Left lung (tissue), 10 donors: ENCODE data around the gene PSEN2. TPM values are rescaled to one million over a fixed set of nuclear protein-coding genes. Genes with fewer than 3 reads are reported as not detected.

ENCODE experiments used
- ATAC-seq: fragments of 200-7000 bp; cut with Tn5 transposase; one replicate; pipeline ENCODE4 v1.9.1; 2020; ENCODE audit warnings: moderate library complexity
- DNase-seq, 4 donors: peaks; one replicate each; pipeline ENCODE4 v3.0.0-alpha.2; 2013 to 2020
- H3K27ac ChIP-seq, 2 donors: fragments of 200-600 bp; sonication (generic) in 1 of 2; one replicate each; pipeline versions ENCODE4 v1.5.0 to v1.8.0; 2020 to 2021
- H3K27me3 ChIP-seq, 2 donors: fragments of 200-600 bp; sonication (generic) in 1 of 2; one replicate each; pipeline versions ENCODE4 v1.5.0 to v1.8.0; 2020 to 2021
- H3K36me3 ChIP-seq, 2 donors: fragments of 200-600 bp; sonication (generic) in 1 of 2; one replicate each; pipeline versions ENCODE4 v1.5.0 to v1.8.0; 2020 to 2021
- H3K4me1 ChIP-seq, 2 donors: fragments of 200-600 bp; one replicate each; pipeline ENCODE4 v1.8.0; 2021
- H3K4me3 ChIP-seq, 2 donors: fragments of 200-600 bp; sonication (generic) in 1 of 2; one replicate each; pipeline versions ENCODE4 v1.5.0 to v1.8.0; 2020 to 2021; ENCODE audit warnings: mild to moderate bottlenecking in 1 of 2
- H3K9me3 ChIP-seq, 2 donors: fragments of 200-600 bp; sonication (generic) in 1 of 2; one replicate each; pipeline versions ENCODE4 v1.5.0 to v1.8.0; 2020 to 2021
- CTCF ChIP-seq, 2 donors: fragments of 200-600 bp; sonication (generic) in 1 of 2; IDR thresholded peaks; one replicate each; pipeline versions ENCODE4 v1.5.0 to v1.8.0; 2021; ENCODE audit warnings: antibody characterized with exemption in 2 of 2
- intact Hi-C, 2 donors: fragments of 100-400 bp; cut with DNase I; formaldehyde crosslinking; loops; one replicate each; pipeline versions ENCODE4 v1.11.2 to v1.14.2; 2022
- polyA plus RNA-seq, 6 donors: library from polyadenylated mRNA; unstranded; fragments of 120-200 nt; gene quantifications; one replicate each; pipeline ENCODE4 v1.2.1, GENCODE V29; 2013; ENCODE audit not compliant: insufficient read length in 6 of 6
- total RNA-seq, 2 donors: library from RNA; stranded (reverse); fragmentation: NEBNext Ultra II Directional; extraction: Animal tissue kit (Norgen Biotek cat#: 25700); gene quantifications; one replicate each; pipeline ENCODE4 v1.2.1, GENCODE V29; 2021
- donor health status: DM: no; HTN: yes; CAD: no.
- donor health status: DM: no; HTN: no; CAD: no.

Gene PSEN2
- total and polyA plus RNA-seq, 8 donors, result 9.2 to 24.8 (median 11.5) TPM

GRCh38 chr1:226912587-226913176, 42.3 kb downstream of the PSEN2 start:
- intact Hi-C loops, result no loop called here
- DNase-seq, result peak; percentile 8 to 84 (median 58)
- peak; percentile 98 for ATAC-seq
- peak; percentile 29 to 48 for TF ChIP-seq CTCF (IDR thresholded peaks at IDR 0.05)
- H3K27me3 ChIP-seq, result no peaks in the 10 kb centered on the region
- no peaks in the 10 kb centered on the region for H3K4me1 ChIP-seq
- H3K9me3 ChIP-seq, result no peaks in the 10 kb centered on the region
- no peak overlapping the region for H3K27ac ChIP-seq
- H3K36me3 ChIP-seq, result no peaks in the 10 kb centered on the region
- H3K4me3 ChIP-seq, result no peak overlapping the region

GRCh38 chr1:226915672-226915995, 45.2 kb downstream of the PSEN2 start:
- no peak for DNase-seq
- H3K36me3 ChIP-seq, result no peaks in the 10 kb centered on the region

GRCh38 chr1:226916497-226916896, 46.1 kb downstream of the PSEN2 start:
- intact Hi-C loops, result no loop called here
- no peak for TF ChIP-seq CTCF (IDR thresholded peaks at IDR 0.05)
- H3K27ac ChIP-seq, result no peak overlapping the region
- H3K9me3 ChIP-seq, result no peaks in the 10 kb centered on the region
- H3K27me3 ChIP-seq, result no peaks in the 10 kb centered on the region
- H3K36me3 ChIP-seq, result no peaks in the 10 kb centered on the region
- no peaks in the 10 kb centered on the region for H3K4me1 ChIP-seq
- ATAC-seq, result no peak
- DNase-seq, result no peak
- no peak overlapping the region for H3K4me3 ChIP-seq

More at GRCh38 chr1:226915672-226915995, 45.2 kb downstream of the PSEN2 start:
- H3K4me1 ChIP-seq, result no peaks in the 10 kb centered on the region
- H3K9me3 ChIP-seq, result no peaks in the 10 kb centered on the region
- no peak overlapping the region for H3K4me3 ChIP-seq
- no peak for ATAC-seq
- no peak for TF ChIP-seq CTCF (IDR thresholded peaks at IDR 0.05)
- H3K27ac ChIP-seq, result no peak overlapping the region
- H3K27me3 ChIP-seq, result no peaks in the 10 kb centered on the region
- intact Hi-C loops, result no loop called here

- ATAC-seq (no peak), DNase-seq (no peak)
- H3K4me3 ChIP-seq, result no peak overlapping the region
- no peak overlapping the region for H3K27ac ChIP-seq
- H3K9me3 ChIP-seq, result no peaks in the 10 kb centered on the region
- TF ChIP-seq CTCF (IDR thresholded peaks at IDR 0.05), result no peak
- H3K36me3 ChIP-seq, result no peaks in the 10 kb centered on the region
- H3K27me3 ChIP-seq, result no peaks in the 10 kb centered on the region
- no peaks in the 10 kb centered on the region for H3K4me1 ChIP-seq
- intact Hi-C loops, result no loop called here
Observed at GRCh38 chr1:226919587-226919986, 49.2 kb downstream of the PSEN2 start.

GRCh38 chr1:226919995-226920394, 49.6 kb downstream of the PSEN2 start:
- Histone ChIP-seq H3K9me3 (no peaks in the 10 kb centered on the region), H3K27ac (no peak overlapping the region), H3K4me1 (no peaks in the 10 kb centered on the region), H3K27me3 (no peaks in the 10 kb centered on the region), H3K36me3 (no peaks in the 10 kb centered on the region), H3K4me3 (no peak overlapping the region)
- ATAC-seq (no peak), DNase-seq (no peak)
- intact Hi-C loops, result no loop called here
- TF ChIP-seq CTCF (IDR thresholded peaks at IDR 0.05), result no peak
